RKO (cell line): Measurements from ENCODE around the gene MED28.
"Not testable (repeated sequence)": the region's sequence is repeated elsewhere in the genome, so short reads cannot be mapped to it uniquely, and the experiment has no call there.

Experiments
- DNase-seq: peaks from one replicate; pipeline ENCODE4 v3.0.0-alpha.2; 2016; ENCODE audit warnings: low spot score

The MED28 gene

GRCh38 chr4:17618926-17619325, 4.5 kb downstream of the MED28 start:
- DNase-seq = no peak

GRCh38 chr4:17619416-17620105, 5.1 kb downstream of the MED28 start:
- DNase-seq = no peak

GRCh38 chr4:17623451-17624001, 9.1 kb downstream of the MED28 start:
- DNase-seq = no peak

- DNase-seq = no peak
Measured at GRCh38 chr4:17624821-17625220, 10.4 kb downstream of the MED28 start.

- no peak for DNase-seq
Measured at GRCh38 chr4:17630228-17630627, 15.8 kb downstream of the MED28 start.

- DNase-seq = no peak
Measured at GRCh38 chr4:17633600-17633999, 19.2 kb downstream of the MED28 start.

- no peak for DNase-seq
Measured at GRCh38 chr4:17635056-17635455, 20.6 kb downstream of the MED28 start.

GRCh38 chr4:17636341-17636695, 21.9 kb downstream of the MED28 start:
- no peak for DNase-seq

- peak; percentile 81 for DNase-seq
Measured at GRCh38 chr4:17636696-17637622, 22.5 kb downstream of the MED28 start.

- no peak for DNase-seq
Measured at GRCh38 chr4:17639136-17639535, 24.7 kb downstream of the MED28 start.

GRCh38 chr4:17642398-17642783, 27.9 kb downstream of the MED28 start:
- DNase-seq = no peak

GRCh38 chr4:17646693-17647092, 32.3 kb downstream of the MED28 start:
- no peak for DNase-seq

GRCh38 chr4:17647176-17647806, 32.9 kb downstream of the MED28 start:
- DNase-seq = no peak

- peak; percentile 30 for DNase-seq
Measured at GRCh38 chr4:17647927-17648326, 33.5 kb downstream of the MED28 start.

- DNase-seq = no peak
Measured at GRCh38 chr4:17650406-17650805, 36.0 kb downstream of the MED28 start.

GRCh38 chr4:17654701-17655100, 40.3 kb downstream of the MED28 start:
- DNase-seq = no peak

- DNase-seq = no peak
Measured at GRCh38 chr4:17657090-17657489, 42.6 kb downstream of the MED28 start.

GRCh38 chr4:17657849-17658248, 43.4 kb downstream of the MED28 start:
- DNase-seq = no peak

GRCh38 chr4:17659196-17659595, 44.8 kb downstream of the MED28 start:
- DNase-seq = not testable (repeated sequence)

- DNase-seq = peak; percentile 68
Measured at GRCh38 chr4:17662694-17663093, 48.3 kb downstream of the MED28 start.

- no peak for DNase-seq
Measured at GRCh38 chr4:17664755-17665154, 50.3 kb downstream of the MED28 start.

- DNase-seq = no peak
Measured at GRCh38 chr4:17665346-17665745, 50.9 kb downstream of the MED28 start.

- DNase-seq = no peak
Measured at GRCh38 chr4:17665852-17666251, 51.4 kb downstream of the MED28 start.
